ENCODE results near the gene KIFAP3. TPM values are rescaled to one million over a fixed set of nuclear protein-coding genes. Genes with fewer than 3 reads are reported as not detected.
A peak's percentile ranks its signal among the peaks of the same experiment; 100 is the strongest.
"Not testable (repeated sequence)": the region's sequence is repeated elsewhere in the genome, so short reads cannot be mapped to it uniquely, and the experiment has no call there.

KIFAP3 gene
- total and polyA plus RNA-seq, 9 donors, result 28.8 to 41.2 (median 34.5) TPM

- no peaks in the 10 kb centered on the region for H3K4me1 ChIP-seq (ENCODE audit: control insufficient read depth, insufficient read depth, low read length)
- no peaks in the 10 kb centered on the region for H3K9me3 ChIP-seq (replicated peaks; ENCODE audit: control insufficient read depth, low read depth, low read length)
- no CpG with 5 or more reads among the region's 3 CpGs for WGBS (ENCODE audit: insufficient coverage)
- no peaks in the 10 kb centered on the region for H3K27me3 ChIP-seq (ENCODE audit: control insufficient read depth, insufficient read depth, low read length)
- no peak overlapping the region for H3K4me3 ChIP-seq (ENCODE audit: low read length)
- H3K36me3 ChIP-seq (ENCODE audit: control insufficient read depth, insufficient read depth, low read length), result no peaks in the 10 kb centered on the region
- no peak overlapping the region for H3K27ac ChIP-seq (ENCODE audit: low read length)
- no peak for DNase-seq
These were observed 148.7 kb downstream of the KIFAP3 start for GRCh38 chr1:169925505-169926482.

- H3K9me3 ChIP-seq (replicated peaks; ENCODE audit: control insufficient read depth, low read depth, low read length), result no peaks in the 10 kb centered on the region
- DNase-seq, result no peak
- no peaks in the 10 kb centered on the region for H3K4me1 ChIP-seq (ENCODE audit: control insufficient read depth, insufficient read depth, low read length)
- WGBS (ENCODE audit: insufficient coverage), result no CpG with 5 or more reads among the region's 2 CpGs
- no peak overlapping the region for H3K4me3 ChIP-seq (ENCODE audit: low read length)
- H3K27ac ChIP-seq (ENCODE audit: low read length), result no peak overlapping the region
- H3K27me3 ChIP-seq (ENCODE audit: control insufficient read depth, insufficient read depth, low read length), result no peaks in the 10 kb centered on the region
- H3K36me3 ChIP-seq (ENCODE audit: control insufficient read depth, insufficient read depth, low read length), result no peaks in the 10 kb centered on the region
These were observed 149.7 kb downstream of the KIFAP3 start for GRCh38 chr1:169924829-169925228.

- DNase-seq, result no peak
- no peaks in the 10 kb centered on the region for H3K9me3 ChIP-seq (replicated peaks; ENCODE audit: control insufficient read depth, low read depth, low read length)
- no peaks in the 10 kb centered on the region for H3K4me1 ChIP-seq (ENCODE audit: control insufficient read depth, insufficient read depth, low read length)
- H3K36me3 ChIP-seq (ENCODE audit: control insufficient read depth, insufficient read depth, low read length), result peaks cover under 1% of the 10 kb centered on the region
- H3K27me3 ChIP-seq (ENCODE audit: control insufficient read depth, insufficient read depth, low read length), result no peaks in the 10 kb centered on the region
- no peak overlapping the region for H3K4me3 ChIP-seq (ENCODE audit: low read length)
- no peak overlapping the region for H3K27ac ChIP-seq (ENCODE audit: low read length)
- no CpG with 5 or more reads among the region's 2 CpGs for WGBS (ENCODE audit: insufficient coverage)
These were observed 150.4 kb downstream of the KIFAP3 start for GRCh38 chr1:169924063-169924462.

- no peaks in the 10 kb centered on the region for H3K9me3 ChIP-seq (replicated peaks; ENCODE audit: control insufficient read depth, low read depth, low read length)
- peaks cover 2% of the 10 kb centered on the region for H3K36me3 ChIP-seq (ENCODE audit: control insufficient read depth, insufficient read depth, low read length)
- H3K27me3 ChIP-seq (ENCODE audit: control insufficient read depth, insufficient read depth, low read length), result no peaks in the 10 kb centered on the region
- no peak overlapping the region for H3K27ac ChIP-seq (ENCODE audit: low read length)
- H3K4me1 ChIP-seq (ENCODE audit: control insufficient read depth, insufficient read depth, low read length), result no peaks in the 10 kb centered on the region
- DNase-seq, result no peak
- WGBS (ENCODE audit: insufficient coverage), result no CpG with 5 or more reads among the region's 4 CpGs
- H3K4me3 ChIP-seq (ENCODE audit: low read length), result no peak overlapping the region
These were observed 153.4 kb downstream of the KIFAP3 start for GRCh38 chr1:169921080-169921479.

- no peaks in the 10 kb centered on the region for H3K4me1 ChIP-seq (ENCODE audit: control insufficient read depth, insufficient read depth, low read length)
- WGBS (ENCODE audit: insufficient coverage), result no CpG with 5 or more reads among the region's 1 CpG
- no peaks in the 10 kb centered on the region for H3K27me3 ChIP-seq (ENCODE audit: control insufficient read depth, insufficient read depth, low read length)
- no peak overlapping the region for H3K4me3 ChIP-seq (ENCODE audit: low read length)
- DNase-seq, result no peak
- H3K9me3 ChIP-seq (replicated peaks; ENCODE audit: control insufficient read depth, low read depth, low read length), result no peaks in the 10 kb centered on the region
- no peak overlapping the region for H3K27ac ChIP-seq (ENCODE audit: low read length)
- H3K36me3 ChIP-seq (ENCODE audit: control insufficient read depth, insufficient read depth, low read length), result peaks cover 2% of the 10 kb centered on the region
These were observed 155.6 kb downstream of the KIFAP3 start for GRCh38 chr1:169918927-169919326.

- 100% methylated on average over 5 of the region's 9 CpGs for WGBS (ENCODE audit: insufficient coverage)
- H3K27me3 ChIP-seq (ENCODE audit: control insufficient read depth, insufficient read depth, low read length); H3K36me3 ChIP-seq (ENCODE audit: control insufficient read depth, insufficient read depth, low read length); H3K27ac ChIP-seq (ENCODE audit: low read length); H3K4me1 ChIP-seq (ENCODE audit: control insufficient read depth, insufficient read depth, low read length); H3K4me3 ChIP-seq (ENCODE audit: low read length); H3K9me3 ChIP-seq (replicated peaks; ENCODE audit: control insufficient read depth, low read depth, low read length); DNase-seq: not testable (repeated sequence)
These were observed 156.3 kb downstream of the KIFAP3 start for GRCh38 chr1:169918220-169918619.

- 32% methylated on average over 7 of the region's 15 CpGs for WGBS (ENCODE audit: insufficient coverage)
- no peaks in the 10 kb centered on the region for H3K4me1 ChIP-seq (ENCODE audit: control insufficient read depth, insufficient read depth, low read length)
- H3K4me3 ChIP-seq (ENCODE audit: low read length), result no peak overlapping the region
- no peak overlapping the region for H3K27ac ChIP-seq (ENCODE audit: low read length)
- H3K9me3 ChIP-seq (replicated peaks; ENCODE audit: control insufficient read depth, low read depth, low read length), result no peaks in the 10 kb centered on the region
- H3K27me3 ChIP-seq (ENCODE audit: control insufficient read depth, insufficient read depth, low read length), result no peaks in the 10 kb centered on the region
- DNase-seq, result no peak
- H3K36me3 ChIP-seq (ENCODE audit: control insufficient read depth, insufficient read depth, low read length), result peaks cover 2% of the 10 kb centered on the region
These were observed 159.3 kb downstream of the KIFAP3 start for GRCh38 chr1:169915150-169915549.

GRCh38 chr1:169914531-169914930 is 160.0 kb downstream of the KIFAP3 start:
- no peaks in the 10 kb centered on the region for H3K27me3 ChIP-seq (ENCODE audit: control insufficient read depth, insufficient read depth, low read length)
- DNase-seq, result no peak
- no peak overlapping the region for H3K4me3 ChIP-seq (ENCODE audit: low read length)
- no peaks in the 10 kb centered on the region for H3K9me3 ChIP-seq (replicated peaks; ENCODE audit: control insufficient read depth, low read depth, low read length)
- WGBS (ENCODE audit: insufficient coverage), result 42% methylated on average over 2 of the region's 3 CpGs
- H3K27ac ChIP-seq (ENCODE audit: low read length), result no peak overlapping the region
- no peaks in the 10 kb centered on the region for H3K4me1 ChIP-seq (ENCODE audit: control insufficient read depth, insufficient read depth, low read length)
- peaks cover 2% of the 10 kb centered on the region for H3K36me3 ChIP-seq (ENCODE audit: control insufficient read depth, insufficient read depth, low read length)

GRCh38 chr1:169909499-169909898 is 165.0 kb downstream of the KIFAP3 start:
- DNase-seq, result no peak
- 85% methylated on average over 10 of the region's 16 CpGs for WGBS (ENCODE audit: insufficient coverage)
- Histone ChIP-seq H3K4me3 (ENCODE audit: low read length) (no peak overlapping the region), H3K36me3 (ENCODE audit: control insufficient read depth, insufficient read depth, low read length) (no peaks in the 10 kb centered on the region), H3K4me1 (ENCODE audit: control insufficient read depth, insufficient read depth, low read length) (no peaks in the 10 kb centered on the region), H3K9me3 (replicated peaks; ENCODE audit: control insufficient read depth, low read depth, low read length) (no peaks in the 10 kb centered on the region), H3K27me3 (ENCODE audit: control insufficient read depth, insufficient read depth, low read length) (no peaks in the 10 kb centered on the region), H3K27ac (ENCODE audit: low read length) (no peak overlapping the region)

GRCh38 chr1:169906938-169907337 is 167.6 kb downstream of the KIFAP3 start:
- Histone ChIP-seq H3K4me3 (ENCODE audit: low read length) (no peak overlapping the region), H3K27ac (ENCODE audit: low read length) (no peak overlapping the region), H3K9me3 (replicated peaks; ENCODE audit: control insufficient read depth, low read depth, low read length) (no peaks in the 10 kb centered on the region), H3K4me1 (ENCODE audit: control insufficient read depth, insufficient read depth, low read length) (no peaks in the 10 kb centered on the region), H3K36me3 (ENCODE audit: control insufficient read depth, insufficient read depth, low read length) (no peaks in the 10 kb centered on the region), H3K27me3 (ENCODE audit: control insufficient read depth, insufficient read depth, low read length) (no peaks in the 10 kb centered on the region)
- DNase-seq, result peak; percentile 17

Data from muscle of leg (tissue), 11 donors.